ENCODE results near the gene LYST.
A peak's percentile ranks its signal among the peaks of the same experiment; 100 is the strongest.
"Not testable (repeated sequence)": the region's sequence is repeated elsewhere in the genome, so short reads cannot be mapped to it uniquely, and the experiment has no call there.

The LYST gene

GRCh38 chr1:235757587-235758096, 109.1 kb downstream of the LYST start:
- no peak for DNase-seq

- not testable (repeated sequence) for DNase-seq
Observed at GRCh38 chr1:235754186-235754585, 112.5 kb downstream of the LYST start.

- DNase-seq, result no peak
Observed at GRCh38 chr1:235749755-235750300, 116.9 kb downstream of the LYST start.

- no peak for DNase-seq
Observed at GRCh38 chr1:235748747-235749146, 118.0 kb downstream of the LYST start.

- DNase-seq, result no peak
Observed at GRCh38 chr1:235746245-235746644, 120.5 kb downstream of the LYST start.

- DNase-seq, result no peak
Observed at GRCh38 chr1:235745503-235746136, 121.1 kb downstream of the LYST start.

GRCh38 chr1:235742914-235743599, 123.6 kb downstream of the LYST start:
- DNase-seq, result no peak

GRCh38 chr1:235741294-235741693, 125.4 kb downstream of the LYST start:
- no peak for DNase-seq

GRCh38 chr1:235739631-235740030, 127.1 kb downstream of the LYST start:
- DNase-seq, result no peak

- DNase-seq, result no peak
Observed at GRCh38 chr1:235739124-235739523, 127.6 kb downstream of the LYST start.

- no peak for DNase-seq
Observed at GRCh38 chr1:235737751-235738150, 129.0 kb downstream of the LYST start.

GRCh38 chr1:235736263-235736662, 130.4 kb downstream of the LYST start:
- no peak for DNase-seq

GRCh38 chr1:235735621-235736020, 131.1 kb downstream of the LYST start:
- DNase-seq, result no peak

- DNase-seq, result peak in 1 of 5 donors; percentile 8
Observed at GRCh38 chr1:235734335-235734734, 132.4 kb downstream of the LYST start.

GRCh38 chr1:235730007-235730406, 136.7 kb downstream of the LYST start:
- no peak for DNase-seq

GRCh38 chr1:235726557-235726956, 140.1 kb downstream of the LYST start:
- no peak for DNase-seq

- no peak for DNase-seq
Observed at GRCh38 chr1:235725434-235725833, 141.3 kb downstream of the LYST start.

GRCh38 chr1:235724730-235725129, 142.0 kb downstream of the LYST start:
- DNase-seq, result no peak

- no peak for DNase-seq
Observed at GRCh38 chr1:235722858-235723257, 143.8 kb downstream of the LYST start.

GRCh38 chr1:235721982-235722381, 144.7 kb downstream of the LYST start:
- no peak for DNase-seq

- DNase-seq, result no peak
Observed at GRCh38 chr1:235720544-235720943, 146.2 kb downstream of the LYST start.

- DNase-seq, result no peak
Observed at GRCh38 chr1:235714205-235714897, 152.4 kb downstream of the LYST start.

- no peak for DNase-seq
Observed at GRCh38 chr1:235712812-235713211, 153.9 kb downstream of the LYST start.

- DNase-seq, result no peak
Observed at GRCh38 chr1:235710687-235711086, 156.0 kb downstream of the LYST start.

Measured in T-helper 1 cell (primary cell).